Measurements from ENCODE around the gene COQ8B.
A peak's percentile ranks its signal among the peaks of the same experiment; 100 is the strongest.
"Not testable (repeated sequence)": the region's sequence is repeated elsewhere in the genome, so short reads cannot be mapped to it uniquely, and the experiment has no call there.

COQ8B gene

DNA sequence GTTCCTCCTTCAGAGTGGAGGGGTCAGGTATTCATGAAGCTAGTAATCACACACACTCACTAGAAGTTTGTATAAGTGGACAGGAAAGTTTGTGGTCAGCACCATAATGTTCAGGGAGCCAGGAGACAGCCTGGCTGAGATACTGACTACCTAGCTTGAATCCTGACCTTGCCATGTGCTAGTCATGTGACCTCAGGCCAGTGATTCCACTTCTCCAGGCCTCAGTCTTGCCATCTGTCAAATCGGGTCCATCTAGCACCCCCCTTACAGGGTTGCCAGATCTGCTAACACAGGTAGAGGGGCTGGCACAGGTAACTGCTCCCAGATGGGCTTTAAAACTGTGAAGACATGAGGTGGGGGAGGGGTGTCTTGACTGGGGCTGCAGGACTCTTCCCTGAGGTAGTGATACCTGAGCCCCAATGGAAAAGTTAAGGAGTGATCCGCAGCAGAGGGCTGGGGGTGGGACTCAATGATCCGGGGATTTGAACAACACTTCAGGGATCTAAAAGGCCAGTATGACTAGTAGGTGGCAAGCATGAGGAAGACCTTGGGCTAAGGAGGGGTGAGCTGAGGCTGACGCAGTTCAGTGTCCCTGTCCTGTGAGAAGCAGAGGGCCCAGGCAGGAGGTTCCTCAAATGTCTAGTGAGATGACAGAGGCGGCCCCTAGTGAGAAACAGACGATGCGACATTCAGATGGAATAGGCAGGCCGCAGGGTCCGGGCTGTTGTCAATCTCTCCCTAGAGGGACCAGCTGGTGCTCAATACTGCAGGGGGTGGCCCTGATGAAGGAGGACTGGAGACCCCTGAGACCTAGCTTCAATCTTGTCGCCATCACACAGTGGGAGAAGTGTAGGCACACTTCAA lies 25.1 kb upstream of the COQ8B start:
- no peak for DNase-seq

DNA sequence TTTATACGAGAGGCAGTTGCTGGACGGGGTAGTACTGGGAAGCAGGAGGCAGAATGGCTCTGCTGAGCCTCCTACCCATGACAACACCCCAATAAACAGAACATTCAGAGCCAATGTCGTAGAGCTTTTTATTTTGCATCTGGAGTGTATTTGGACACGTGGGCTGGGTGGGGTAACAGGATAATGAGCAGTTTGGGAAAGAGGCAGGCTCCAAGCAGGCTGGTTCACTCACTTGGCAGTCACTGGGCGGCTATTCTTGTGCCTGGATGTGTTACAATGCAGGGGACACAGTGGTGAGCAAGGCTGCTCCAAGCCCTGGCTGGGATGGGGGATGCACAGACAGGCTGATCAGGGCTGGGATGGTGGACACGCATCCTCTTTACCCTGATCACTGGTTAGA lies 24.1 kb upstream of the COQ8B start:
- no peak for DNase-seq

DNA sequence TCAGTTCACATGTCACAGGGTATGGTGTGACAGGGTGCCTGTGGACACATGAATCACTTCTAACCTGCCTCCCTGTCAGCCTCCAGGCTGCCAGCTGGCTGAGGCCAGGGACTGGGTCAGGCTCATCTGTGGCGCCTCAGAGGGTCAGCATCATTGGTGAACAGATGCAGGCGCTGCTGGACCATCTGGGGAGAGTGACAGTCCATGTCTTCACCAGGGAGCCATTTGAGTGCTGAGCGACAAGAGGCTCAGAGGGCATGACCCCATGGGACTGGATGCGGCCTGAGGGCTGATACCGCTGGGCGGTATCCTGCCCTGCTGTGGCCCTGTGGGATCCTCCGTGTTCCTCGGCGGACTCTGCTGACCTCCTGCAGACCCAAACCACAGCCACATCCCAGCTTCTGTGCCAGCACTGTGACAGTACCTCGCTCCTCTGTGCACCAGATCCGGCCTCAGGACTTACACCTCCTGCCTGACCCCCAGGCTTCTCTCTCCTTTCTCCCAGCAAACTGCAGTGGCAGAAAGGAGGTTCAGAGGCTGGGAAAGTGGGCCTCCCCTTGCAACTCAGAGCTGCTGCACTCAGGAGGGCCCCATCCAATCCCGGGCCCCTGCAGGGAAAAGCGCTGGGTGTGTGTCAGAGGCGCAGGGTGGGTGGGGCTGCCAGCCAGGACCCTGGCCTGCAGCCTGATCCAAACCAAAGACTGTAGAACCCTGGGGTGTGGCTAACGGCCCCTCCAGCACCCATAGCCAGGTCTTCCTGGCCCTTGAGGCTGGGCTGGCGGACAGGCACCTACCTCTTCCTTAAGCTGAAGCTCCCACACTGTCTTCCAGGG lies 23.4 kb upstream of the COQ8B start:
- no peak for DNase-seq

DNA sequence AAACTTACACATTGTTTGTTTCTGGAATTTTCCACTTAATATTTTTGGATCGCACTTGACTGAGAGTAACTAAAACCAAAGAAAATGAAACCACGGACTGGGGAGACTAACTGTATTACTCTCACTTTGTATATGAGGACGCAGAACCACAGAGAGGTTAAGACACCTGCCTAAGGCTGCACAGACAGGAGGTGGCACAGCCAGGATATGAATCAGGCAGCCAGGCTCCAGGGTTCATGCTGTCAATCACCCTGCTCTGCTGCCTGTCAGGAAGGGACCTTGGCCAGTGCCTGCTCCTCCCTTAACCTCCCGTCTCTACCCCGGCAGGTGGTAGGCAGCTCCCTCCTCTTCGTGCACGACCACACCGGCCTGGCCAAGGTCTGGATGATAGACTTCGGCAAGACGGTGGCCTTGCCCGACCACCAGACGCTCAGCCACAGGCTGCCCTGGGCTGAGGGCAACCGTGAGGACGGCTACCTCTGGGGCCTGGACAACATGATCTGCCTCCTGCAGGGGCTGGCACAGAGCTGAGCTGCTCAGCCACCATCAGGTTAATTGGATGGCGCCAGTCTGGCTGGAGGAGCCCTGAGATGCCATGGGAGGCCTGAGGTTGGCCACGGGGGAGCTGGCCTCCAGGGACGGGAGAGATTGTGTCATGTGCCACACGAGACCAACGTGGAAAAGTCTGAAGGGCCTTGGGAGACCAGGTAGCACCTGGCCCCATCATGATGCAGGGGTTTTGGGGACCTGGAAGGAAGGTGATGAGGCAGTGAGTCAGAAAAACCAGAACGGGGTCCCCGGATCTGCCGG lies 22.5 kb upstream of the COQ8B start:
- DNase-seq: no peak

DNA sequence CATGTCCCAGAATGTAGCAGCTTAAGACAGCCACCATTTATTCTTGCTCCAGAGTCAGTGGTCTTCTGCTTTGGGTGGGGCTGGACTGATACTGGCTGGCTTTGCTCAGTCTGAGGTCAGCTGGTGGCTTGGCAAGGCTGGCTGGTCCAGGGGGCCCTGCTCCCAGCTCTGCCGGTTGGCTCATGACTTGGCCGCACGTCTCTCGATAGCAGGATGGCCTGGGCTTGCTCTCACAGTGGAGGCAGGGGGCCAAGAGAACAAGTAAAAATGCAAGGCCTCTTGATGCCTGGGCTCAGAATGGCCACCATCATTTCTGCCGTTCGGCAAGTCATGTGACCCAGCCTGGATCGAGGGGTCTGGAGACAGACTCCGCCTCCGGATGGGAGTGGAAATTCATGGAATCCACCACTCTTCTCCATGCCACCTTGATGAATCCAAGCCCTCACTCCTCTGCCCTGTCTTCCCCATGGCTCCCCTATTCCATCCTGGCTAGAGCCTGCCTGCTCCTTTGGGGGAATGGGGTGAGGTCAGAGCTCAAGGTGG lies 20.5 kb upstream of the COQ8B start:
- no peak for DNase-seq

DNA sequence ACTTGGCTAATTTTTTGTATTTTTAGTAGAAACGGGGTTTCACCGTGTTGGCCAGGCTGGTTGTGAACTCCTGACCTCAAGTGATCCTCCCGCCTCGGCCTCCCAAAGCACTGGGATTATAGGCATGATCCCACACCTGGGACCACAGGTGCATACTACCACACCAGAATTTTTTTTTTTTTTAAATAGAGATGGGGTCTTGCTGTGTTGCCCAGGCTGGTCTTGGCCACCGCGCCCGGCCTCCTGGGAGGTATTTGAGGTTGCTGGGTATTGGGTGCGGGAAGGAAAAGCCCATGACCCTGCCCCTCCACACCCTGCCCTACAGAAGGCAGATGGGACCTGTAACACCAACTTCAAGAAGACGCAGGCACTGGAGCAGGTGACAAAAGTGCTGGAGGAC lies 20.0 kb upstream of the COQ8B start:
- DNase-seq: no peak

DNA sequence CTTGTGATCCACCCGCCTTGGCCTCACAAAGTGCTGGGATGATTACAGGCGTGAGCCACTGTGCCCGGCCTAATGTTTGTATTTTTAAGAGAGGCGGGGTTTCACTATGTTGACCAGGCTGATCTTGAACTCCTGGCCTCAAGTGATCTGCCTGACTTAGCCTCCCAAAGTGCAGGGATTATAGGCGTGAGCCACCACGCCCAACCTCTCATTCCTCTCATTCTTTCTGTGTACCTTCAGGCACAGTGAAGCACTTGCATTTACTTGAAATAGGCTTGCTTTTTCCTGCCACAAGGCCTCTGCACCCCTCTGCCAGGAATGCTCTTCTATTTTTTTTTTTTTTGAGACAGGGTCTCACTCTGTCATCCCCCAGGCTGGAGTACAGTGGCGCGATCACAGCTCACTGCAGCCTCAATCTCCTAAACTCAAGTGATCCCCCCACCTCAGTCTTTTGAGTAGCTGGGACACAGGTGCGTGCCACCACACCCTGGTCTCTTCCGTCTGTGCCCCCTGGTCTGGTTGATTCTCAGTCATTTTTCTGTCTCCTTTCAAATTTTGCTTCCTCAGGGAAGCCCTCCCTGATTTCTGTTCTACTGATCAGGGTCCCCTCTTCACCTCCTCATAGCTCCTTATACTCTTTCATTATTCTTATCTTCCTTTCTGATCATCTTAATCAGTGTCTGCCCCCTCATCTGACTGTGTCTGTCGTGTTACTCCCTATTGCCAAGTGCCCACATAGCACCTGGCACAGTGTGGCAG lies 18.5 kb upstream of the COQ8B start:
- DNase-seq: no peak

DNA sequence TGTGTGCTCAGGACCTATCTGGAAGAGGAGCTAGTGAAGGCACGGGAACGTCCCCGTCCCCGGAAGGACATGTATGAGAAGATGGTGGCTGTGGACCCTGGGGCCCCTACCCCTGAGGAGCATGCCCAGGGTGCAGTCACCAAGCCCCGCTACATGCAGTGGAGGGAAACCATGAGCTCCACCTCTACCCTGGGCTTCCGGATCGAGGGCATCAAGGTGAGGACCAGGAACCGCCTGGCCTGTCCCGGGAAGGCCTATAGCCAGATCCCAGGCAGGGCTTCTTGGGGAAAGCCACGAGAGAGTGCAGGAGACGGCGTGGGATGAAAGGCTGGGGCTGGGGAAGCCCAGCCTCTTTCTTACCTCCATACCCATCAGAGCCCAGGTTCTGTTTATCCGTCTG lies 16.5 kb upstream of the COQ8B start:
- no peak for DNase-seq

DNA sequence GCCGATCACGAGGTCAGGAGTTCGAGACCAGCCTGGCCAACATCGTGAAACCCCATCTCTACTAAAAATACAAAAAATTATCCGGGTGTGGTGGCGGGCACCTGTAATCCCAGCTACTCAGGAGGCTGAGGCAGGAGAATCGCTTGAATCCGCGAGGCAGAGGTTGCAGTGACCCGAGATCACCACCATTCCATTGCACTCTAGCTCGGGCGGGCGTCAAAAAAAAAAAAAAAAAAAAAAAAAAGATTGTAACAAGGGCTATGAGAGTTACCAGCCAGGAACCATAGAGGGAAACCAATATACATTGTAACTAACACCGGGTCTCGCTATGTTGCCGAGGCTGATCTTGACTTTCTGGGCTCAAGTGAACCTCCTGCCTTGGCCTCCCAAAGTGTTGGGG lies 15.6 kb upstream of the COQ8B start:
- not testable (repeated sequence) for DNase-seq

DNA sequence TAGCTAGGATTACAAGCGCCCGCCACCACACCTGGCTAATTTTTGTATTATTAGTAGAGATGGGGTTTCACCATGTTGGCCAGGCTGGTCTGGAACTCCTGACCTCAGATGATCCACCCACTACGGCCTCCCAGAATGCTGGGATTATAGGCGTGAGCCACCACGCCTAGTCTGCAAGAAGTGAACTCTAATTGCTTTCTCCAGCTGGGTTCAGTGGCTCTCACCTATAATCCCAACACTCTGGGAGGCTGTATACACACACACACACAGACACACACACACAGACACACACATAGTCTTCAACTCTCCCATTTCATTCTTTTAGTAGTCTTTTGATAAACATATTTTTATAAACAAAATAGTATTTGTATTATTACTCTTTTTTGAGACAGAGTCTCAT lies 13.4 kb upstream of the COQ8B start:
- DNase-seq: not testable (repeated sequence)

DNA sequence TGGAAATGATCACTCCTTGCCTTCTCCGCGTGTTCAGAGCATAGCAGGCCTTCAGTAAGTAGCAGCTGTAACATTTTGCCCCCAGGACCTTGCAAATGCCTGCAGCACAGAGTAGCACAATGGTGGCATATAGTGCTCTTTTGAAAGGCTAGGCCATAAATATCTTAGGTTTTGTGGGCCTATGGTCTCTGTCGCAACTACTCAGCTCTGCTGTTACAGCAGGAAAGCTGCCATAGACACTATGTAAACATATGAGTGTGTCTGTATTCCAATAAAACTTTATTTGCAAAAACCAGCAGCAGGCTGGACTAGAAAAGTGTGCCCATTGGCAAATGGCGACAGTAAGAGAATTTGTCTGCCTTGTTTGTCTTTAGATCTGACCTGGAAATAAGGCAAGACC lies 9.6 kb upstream of the COQ8B start:
- no peak for DNase-seq

DNA sequence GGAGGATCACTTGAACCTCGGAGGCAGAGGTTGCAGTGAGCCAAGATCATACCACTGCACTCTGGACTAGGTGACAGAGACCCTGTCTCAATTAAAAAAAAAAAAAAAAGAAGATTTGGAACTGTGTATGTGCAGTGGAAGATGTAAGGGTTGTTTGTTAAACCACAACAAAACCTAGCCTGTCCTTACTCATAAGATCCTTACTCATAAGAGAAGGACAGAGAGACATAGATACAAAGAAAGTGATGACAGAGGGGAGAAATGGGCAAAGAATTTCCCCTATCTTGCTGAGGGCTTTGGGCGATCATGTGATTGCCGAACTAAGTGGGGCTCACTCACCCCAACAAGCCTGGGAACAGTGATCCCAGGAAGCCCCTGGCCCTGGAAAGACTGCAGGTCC lies 8.2 kb upstream of the COQ8B start:
- DNase-seq: no peak

DNA sequence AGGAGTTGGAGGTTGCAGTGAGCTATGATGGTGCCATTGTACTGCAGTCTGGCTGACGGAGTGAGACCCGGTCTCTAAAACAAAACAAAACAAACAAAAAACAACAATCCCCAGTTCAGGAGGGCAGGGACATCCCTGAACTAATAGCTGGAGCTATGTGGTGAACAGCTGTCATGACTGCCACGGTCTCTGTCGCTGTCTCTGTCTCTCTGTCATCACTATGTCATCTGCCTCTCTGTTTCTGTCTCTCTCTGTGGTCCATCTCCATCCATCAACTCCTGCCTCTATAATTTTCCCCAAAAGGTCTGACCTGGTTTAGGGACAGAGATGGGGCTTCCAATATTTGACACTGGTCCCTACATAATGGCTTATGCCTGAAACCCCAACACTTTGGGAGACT lies 7.6 kb upstream of the COQ8B start:
- DNase-seq: no peak

DNA sequence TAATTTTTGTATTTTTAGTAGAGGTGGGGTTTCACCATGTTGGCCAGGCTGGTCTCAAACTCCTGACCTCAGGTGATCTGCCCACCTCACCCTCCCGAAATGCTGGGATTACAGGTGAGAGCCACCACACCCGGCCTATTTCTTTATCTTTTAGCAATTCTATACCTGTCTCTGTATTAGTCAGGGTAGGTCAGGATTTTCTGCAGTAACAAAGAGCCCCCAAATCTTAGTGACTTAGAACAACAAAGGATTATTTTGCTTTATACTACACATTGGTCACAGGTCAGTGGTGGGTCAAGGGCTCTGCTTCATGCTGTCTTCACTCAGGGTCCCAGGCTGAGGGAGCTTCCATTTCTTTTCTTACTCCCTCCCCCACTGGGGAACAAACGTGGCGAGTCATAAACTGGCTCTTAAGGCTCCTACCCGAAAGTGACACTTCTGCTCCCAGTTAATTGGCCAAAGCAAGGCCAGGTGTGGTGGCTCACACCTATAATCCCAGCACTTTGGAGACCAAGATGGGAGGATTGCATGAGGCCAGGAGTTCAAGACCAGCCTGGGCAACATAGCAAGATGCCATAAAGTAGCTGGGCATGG lies 7.1 kb upstream of the COQ8B start:
- DNase-seq: no peak

DNA sequence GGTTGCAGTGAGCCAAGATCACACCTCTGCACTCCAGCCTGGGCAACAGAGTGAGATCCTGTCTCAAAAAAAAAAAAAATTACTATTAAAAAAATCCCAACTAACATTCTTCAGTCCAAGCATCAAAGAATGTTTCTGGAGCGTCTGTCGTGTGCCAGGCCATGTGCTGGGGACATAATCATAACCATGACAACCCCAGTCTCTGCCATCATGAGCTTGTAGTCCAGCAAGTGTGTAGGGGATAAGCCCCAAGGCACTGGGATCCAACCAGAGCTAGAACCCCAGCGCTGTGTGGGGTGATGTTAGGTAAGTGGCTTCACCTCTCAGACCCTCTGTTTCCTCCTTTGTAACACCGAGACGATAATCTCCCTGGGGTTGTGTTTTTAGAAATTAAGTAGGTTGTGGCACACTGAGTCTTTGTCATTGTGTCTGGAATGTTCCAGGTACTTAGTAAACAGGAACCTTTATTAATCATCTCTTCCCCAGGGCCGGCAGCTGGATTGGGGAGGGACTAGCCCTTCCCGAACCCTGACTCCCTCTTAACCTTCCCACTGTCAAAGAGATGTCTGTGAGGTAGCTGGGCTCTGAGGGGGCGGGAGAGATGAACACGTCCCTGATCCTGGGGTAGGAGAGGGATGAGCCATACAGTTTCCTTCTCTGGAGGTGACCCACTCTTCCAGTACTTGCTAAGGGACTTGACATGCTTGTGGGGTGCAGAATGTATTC lies 5.4 kb upstream of the COQ8B start:
- DNase-seq: no peak

DNA sequence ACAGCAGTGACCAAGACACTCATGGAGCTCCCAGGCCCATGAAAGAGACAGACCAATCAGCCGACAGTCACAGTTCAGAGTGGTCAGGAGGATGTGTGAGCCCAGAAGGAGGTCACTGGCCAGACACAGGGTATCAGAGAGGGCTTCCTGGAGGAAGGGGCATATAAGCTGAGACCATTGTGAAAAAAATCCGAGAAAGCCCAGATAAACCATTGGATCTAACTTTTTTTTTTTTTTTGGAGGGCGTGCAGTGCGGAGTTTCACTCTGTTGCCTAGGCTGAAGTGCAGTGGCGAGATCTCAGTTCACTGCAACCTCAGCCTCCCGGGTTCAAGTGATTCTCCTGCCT lies 4.4 kb upstream of the COQ8B start:
- no peak for DNase-seq

DNA sequence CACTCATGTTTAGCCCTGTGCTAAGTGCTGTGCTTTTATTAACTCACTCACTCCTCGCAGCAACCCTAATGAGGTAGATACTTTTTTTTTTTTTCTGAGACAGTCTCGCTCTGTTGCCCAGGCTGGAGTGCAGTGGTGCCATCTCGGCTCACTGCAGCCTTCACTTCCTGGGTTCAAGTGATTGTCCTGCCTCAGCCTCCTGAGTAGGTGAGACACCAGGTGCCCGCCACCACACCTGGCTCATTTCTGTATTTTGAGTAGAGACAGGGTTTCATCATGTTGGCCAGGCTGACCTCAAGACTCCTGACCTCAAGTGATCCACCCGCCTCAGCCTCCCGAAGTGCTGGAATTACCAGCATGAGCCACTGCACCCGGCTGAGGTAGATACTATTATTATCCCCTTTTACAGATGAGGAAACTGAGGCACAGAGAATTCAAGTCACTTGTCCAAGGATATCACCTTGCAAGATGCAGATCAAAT lies 2.8 kb upstream of the COQ8B start:
- no peak for DNase-seq

DNA sequence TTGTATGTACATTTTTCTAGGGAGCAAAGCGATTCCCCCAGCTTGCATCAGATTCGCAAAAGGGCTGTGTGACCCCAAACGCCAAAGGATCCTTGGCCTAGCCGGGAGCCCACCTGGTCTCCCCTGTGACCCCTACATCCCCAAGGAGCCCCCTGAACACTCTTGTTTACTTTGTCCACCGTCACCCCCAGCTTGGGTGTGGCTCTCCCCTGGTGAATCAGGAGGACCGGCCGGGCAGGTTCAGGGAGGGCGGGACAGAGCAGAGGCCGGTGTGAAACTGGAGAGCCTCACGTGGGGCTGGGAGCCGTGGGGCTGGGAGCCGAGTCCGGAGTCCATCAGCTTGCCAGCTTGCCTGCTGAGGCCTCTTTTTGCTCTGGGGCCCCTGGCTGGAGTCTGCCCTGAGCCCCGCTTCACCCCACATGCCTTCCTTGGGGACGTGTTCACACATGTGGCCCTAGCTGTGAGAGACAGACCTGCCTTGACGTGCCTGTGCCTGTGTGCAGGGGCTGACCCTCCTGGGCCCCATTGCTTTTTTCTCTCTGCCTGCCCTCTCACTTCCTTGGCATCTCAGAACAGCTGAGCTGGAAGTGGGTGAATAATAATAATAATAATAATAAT lies 2.2 kb upstream of the COQ8B start:
- peak; percentile 42 for DNase-seq

DNA sequence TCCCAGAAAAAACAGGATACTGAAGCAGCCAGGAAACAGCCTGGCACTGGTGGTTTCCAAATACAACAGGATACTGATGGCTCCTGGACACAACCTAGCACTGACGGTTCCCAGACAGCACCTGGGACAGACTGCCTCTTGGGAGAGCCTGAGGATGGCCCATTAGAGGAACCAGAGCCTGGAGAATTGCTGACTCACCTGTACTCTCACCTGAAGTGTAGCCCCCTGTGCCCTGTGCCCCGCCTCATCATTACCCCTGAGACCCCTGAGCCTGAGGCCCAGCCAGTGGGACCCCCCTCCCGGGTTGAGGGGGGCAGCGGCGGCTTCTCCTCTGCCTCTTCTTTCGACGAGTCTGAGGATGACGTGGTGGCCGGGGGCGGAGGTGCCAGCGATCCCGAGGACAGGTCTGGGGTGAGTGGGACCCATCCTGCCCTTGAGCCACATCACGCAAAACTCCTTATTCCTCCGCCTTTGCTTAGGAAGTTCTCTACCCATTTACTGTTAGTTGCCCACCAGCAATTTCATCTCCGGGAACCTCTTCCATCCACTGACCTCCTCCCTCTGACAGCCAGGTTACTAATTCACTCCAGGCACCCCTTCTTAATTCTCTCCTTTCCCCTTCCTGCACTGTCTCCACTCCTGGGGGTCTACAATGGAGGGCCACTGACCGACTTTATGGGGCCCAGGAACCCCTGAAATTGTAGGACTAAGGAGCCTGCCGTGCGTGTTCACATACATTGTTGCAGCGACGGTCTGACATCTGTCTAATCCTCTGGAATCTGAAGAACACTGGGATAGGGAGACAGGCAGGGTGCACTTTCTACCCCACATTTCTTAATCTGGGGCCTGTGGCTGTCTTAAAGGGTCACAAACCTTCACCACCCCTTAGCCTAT lies 1.4 kb upstream of the COQ8B start:
- DNase-seq: peak; percentile 42
